Fibroblast of lung (primary cell): ENCODE data around the gene OCA2. TPM values are rescaled to one million over a fixed set of nuclear protein-coding genes. Genes with fewer than 3 reads are reported as not detected.

ENCODE experiments used
- DNase-seq, 2 donors: peaks; one replicate each; pipeline versions ENCODE4 v3.0.0 to v3.0.0-alpha.2; 2010; ENCODE audit warnings: low read depth in 2 of 2
- H2AFZ ChIP-seq: 2 replicates; pipeline ENCODE4 v1.5.1; 2012; ENCODE audit warnings: low read length, control low read depth, inconsistent platforms
- H3K27ac ChIP-seq: 2 replicates; pipeline ENCODE4 v1.5.1; 2011; ENCODE audit warnings: low read length, control low read depth; ENCODE audit not compliant: insufficient read depth
- H3K27me3 ChIP-seq: 2 replicates; pipeline ENCODE4 v1.5.1; 2011; ENCODE audit warnings: mild to moderate bottlenecking, low read length; ENCODE audit not compliant: control insufficient read depth, insufficient read depth
- H3K36me3 ChIP-seq: 2 replicates; pipeline ENCODE4 v1.5.1; 2011; ENCODE audit warnings: low read length; ENCODE audit not compliant: control insufficient read depth, insufficient read depth
- H3K4me1 ChIP-seq: 2 replicates; pipeline ENCODE4 v1.5.1; 2011; ENCODE audit warnings: low read length; ENCODE audit not compliant: control insufficient read depth, insufficient read depth; ENCODE audit errors: extremely low read depth
- H3K4me2 ChIP-seq: 2 replicates; pipeline ENCODE4 v1.5.1; 2011; ENCODE audit warnings: low read length, control low read depth; ENCODE audit not compliant: insufficient read depth; ENCODE audit errors: extremely low read depth
- H3K4me3 ChIP-seq, 4 experiments: fragments of 200-600 bp in 1 of 4; sonication (generic) in 1 of 4; replicated peaks in 1 of 4; 2 replicates each; pipeline ENCODE4 v1.5.1; 2011 to 2016; ENCODE audit warnings: low read length in 4 of 4, low read depth in 3 of 4, mild to moderate bottlenecking in 3 of 4, control low read depth in 2 of 4, inconsistent platforms in 1 of 4, mixed read lengths in 1 of 4; ENCODE audit not compliant: insufficient read depth in 1 of 4; ENCODE audit errors: control extremely low read depth in 1 of 4
- H3K79me2 ChIP-seq: 2 replicates; pipeline ENCODE4 v1.5.1; 2012; ENCODE audit warnings: mild to moderate bottlenecking, low read length, inconsistent platforms; ENCODE audit not compliant: control insufficient read depth, insufficient read depth
- H3K9ac ChIP-seq: 2 replicates; pipeline ENCODE4 v1.5.1; 2011; ENCODE audit warnings: mild to moderate bottlenecking, low read length, control low read depth; ENCODE audit not compliant: insufficient read depth
- H3K9me3 ChIP-seq: 2 replicates; pipeline ENCODE4 v1.5.1; 2012; ENCODE audit warnings: low read depth, low read length; ENCODE audit not compliant: control insufficient read depth, insufficient read depth
- H4K20me1 ChIP-seq: 2 replicates; pipeline ENCODE4 v1.5.1; 2011; ENCODE audit warnings: low read length; ENCODE audit not compliant: control insufficient read depth, insufficient read depth; ENCODE audit errors: extremely low read depth
- EZH2 ChIP-seq: IDR thresholded peaks from 2 replicates; pipeline ENCODE4 v1.5.1; 2012; ENCODE audit warnings: low read length, control low read depth, mild to moderate bottlenecking; ENCODE audit errors: missing control alignments
- polyA plus RNA-seq, 2 donors: library from polyadenylated mRNA; depleted of rRNA in 1 of 2; stranded (reverse) in 1 of 2; unstranded in 1 of 2; fragments of >200 nt; gene quantifications; 2 replicates each; pipeline ENCODE4 v1.2.1, GENCODE V29; 2011 to 2012; ENCODE audit warnings: missing spikeins in 1 of 2
- total RNA-seq: library from RNA; depleted of rRNA; stranded (reverse); fragments of >200 nt; gene quantifications from 2 replicates; pipeline ENCODE4 v1.2.1, GENCODE V29; 2014
- TF ChIP-seq, protein P1 (sequence below), 2 donors: IDR thresholded peaks in 1 of 2; conservative IDR thresholded peaks in 1 of 2; 1 replicate in 1 of 2; 2 replicates in 1 of 2; pipeline ENCODE4 v1.5.1; 2011 to 2012; ENCODE audit warnings: low read length in 2 of 2, control low read depth in 1 of 2, inconsistent platforms in 1 of 2, low read depth in 1 of 2, mild to moderate bottlenecking in 1 of 2

OCA2 gene
- total and polyA plus RNA-seq, 2 donors (not counting 1 experiment from before 2014, with no cell fraction given): not detected

DNA sequence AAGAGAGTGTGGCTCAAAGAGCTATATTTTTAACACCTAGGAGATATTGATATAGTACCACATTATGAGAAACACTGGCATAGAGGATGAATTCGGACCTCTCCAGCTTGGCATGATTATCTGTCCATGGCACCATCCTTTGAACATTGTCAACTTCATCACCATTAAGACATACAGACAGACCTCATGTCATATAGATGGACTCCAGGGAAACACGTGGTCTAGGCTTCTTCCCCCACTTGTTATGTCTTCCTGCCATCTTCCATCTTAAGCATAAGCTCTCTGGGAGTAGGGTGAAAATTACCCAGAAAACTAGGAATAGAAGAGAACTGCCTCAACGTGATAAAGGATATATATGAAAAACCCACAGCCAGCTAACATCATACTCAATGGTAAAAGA is 51.8 kb downstream of the OCA2 start:
- H3K36me3 ChIP-seq: no peaks in the 10 kb centered on the region
- H3K27ac ChIP-seq: no peak overlapping the region
- no peak overlapping the region for H3K9ac ChIP-seq
- H4K20me1 ChIP-seq: no peaks in the 10 kb centered on the region
- H3K4me2 ChIP-seq: no peak overlapping the region
- DNase-seq: no peak
- no peak overlapping the region for H3K4me3 ChIP-seq
- H3K9me3 ChIP-seq: no peaks in the 10 kb centered on the region
- H3K4me1 ChIP-seq: no peaks in the 10 kb centered on the region
- no peak for TF ChIP-seq EZH2
- TF ChIP-seq, protein P1, sequence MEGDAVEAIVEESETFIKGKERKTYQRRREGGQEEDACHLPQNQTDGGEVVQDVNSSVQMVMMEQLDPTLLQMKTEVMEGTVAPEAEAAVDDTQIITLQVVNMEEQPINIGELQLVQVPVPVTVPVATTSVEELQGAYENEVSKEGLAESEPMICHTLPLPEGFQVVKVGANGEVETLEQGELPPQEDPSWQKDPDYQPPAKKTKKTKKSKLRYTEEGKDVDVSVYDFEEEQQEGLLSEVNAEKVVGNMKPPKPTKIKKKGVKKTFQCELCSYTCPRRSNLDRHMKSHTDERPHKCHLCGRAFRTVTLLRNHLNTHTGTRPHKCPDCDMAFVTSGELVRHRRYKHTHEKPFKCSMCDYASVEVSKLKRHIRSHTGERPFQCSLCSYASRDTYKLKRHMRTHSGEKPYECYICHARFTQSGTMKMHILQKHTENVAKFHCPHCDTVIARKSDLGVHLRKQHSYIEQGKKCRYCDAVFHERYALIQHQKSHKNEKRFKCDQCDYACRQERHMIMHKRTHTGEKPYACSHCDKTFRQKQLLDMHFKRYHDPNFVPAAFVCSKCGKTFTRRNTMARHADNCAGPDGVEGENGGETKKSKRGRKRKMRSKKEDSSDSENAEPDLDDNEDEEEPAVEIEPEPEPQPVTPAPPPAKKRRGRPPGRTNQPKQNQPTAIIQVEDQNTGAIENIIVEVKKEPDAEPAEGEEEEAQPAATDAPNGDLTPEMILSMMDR (conservative IDR thresholded peaks at IDR 0.05 in 1 of 2, IDR thresholded peaks at IDR 0.05 in 1 of 2; ENCODE audit: low read depth in 1 of 2, low read length in 2 of 2): no peak
- no peak overlapping the region for H2AFZ ChIP-seq
- H3K79me2 ChIP-seq: no peaks in the 10 kb centered on the region
- no peaks in the 10 kb centered on the region for H3K27me3 ChIP-seq

GRCh38 chr15:28044121-28044672 is 54.9 kb downstream of the OCA2 start:
- no peak for TF ChIP-seq EZH2
- TF ChIP-seq, protein P1 (conservative IDR thresholded peaks at IDR 0.05 in 1 of 2, IDR thresholded peaks at IDR 0.05 in 1 of 2; ENCODE audit: low read depth in 1 of 2, low read length in 2 of 2): no peak

GRCh38 chr15:28043691-28044091 is 55.4 kb downstream of the OCA2 start:
- H3K27ac ChIP-seq: no peak overlapping the region
- no peaks in the 10 kb centered on the region for H3K4me1 ChIP-seq
- H3K4me2 ChIP-seq: no peak overlapping the region
- H3K36me3 ChIP-seq: no peaks in the 10 kb centered on the region
- DNase-seq: no peak
- H3K27me3 ChIP-seq: no peaks in the 10 kb centered on the region
- H3K9me3 ChIP-seq: no peaks in the 10 kb centered on the region
- no peaks in the 10 kb centered on the region for H4K20me1 ChIP-seq
- H3K9ac ChIP-seq: no peak overlapping the region
- no peak overlapping the region for H2AFZ ChIP-seq
- no peak for TF ChIP-seq EZH2
- TF ChIP-seq, protein P1 (conservative IDR thresholded peaks at IDR 0.05 in 1 of 2, IDR thresholded peaks at IDR 0.05 in 1 of 2; ENCODE audit: low read depth in 1 of 2, low read length in 2 of 2): no peak
- no peak overlapping the region for H3K4me3 ChIP-seq
- no peaks in the 10 kb centered on the region for H3K79me2 ChIP-seq

More at GRCh38 chr15:28044121-28044672, 54.9 kb downstream of the OCA2 start:
- no peaks in the 10 kb centered on the region for H3K4me1 ChIP-seq
- no peaks in the 10 kb centered on the region for H3K79me2 ChIP-seq
- no peak for DNase-seq
- H3K4me3 ChIP-seq: no peak overlapping the region
- H2AFZ ChIP-seq: no peak overlapping the region
- no peaks in the 10 kb centered on the region for H3K9me3 ChIP-seq
- no peak overlapping the region for H3K4me2 ChIP-seq
- H3K27me3 ChIP-seq: no peaks in the 10 kb centered on the region
- no peak overlapping the region for H3K9ac ChIP-seq
- H4K20me1 ChIP-seq: no peaks in the 10 kb centered on the region
- no peak overlapping the region for H3K27ac ChIP-seq
- H3K36me3 ChIP-seq: no peaks in the 10 kb centered on the region
